ENCODE results near the gene NR6A1.

The NR6A1 gene

GRCh38 chr9:124654431-124654830, 116.7 kb downstream of the NR6A1 start:
- Histone ChIP-seq H4K20me1 (ENCODE audit: low read depth, low read length) (no peaks in the 10 kb centered on the region; the same call in 1 of the 2 replicates), H2AFZ (ENCODE audit: low read depth, low read length, severe bottlenecking) (no peak overlapping the region), H3K4me2 (ENCODE audit: low read depth, low read length, poor library complexity, severe bottlenecking) (no peak overlapping the region), H3K9ac (ENCODE audit: low read length) (no peak overlapping the region), H3K9me3 (ENCODE audit: insufficient read depth, low read length) (no peaks in the 10 kb centered on the region), H3K79me2 (ENCODE audit: insufficient read depth, low read length) (no peaks in the 10 kb centered on the region), H3K27me3 (ENCODE audit: low read length) (no peaks in the 10 kb centered on the region), H3F3A (ENCODE audit: insufficient read depth) (no peaks in the 10 kb centered on the region), H3K27ac (ENCODE audit: low read depth, low read length) (no peak overlapping the region), H3K36me3 (ENCODE audit: low read length) (no peaks in the 10 kb centered on the region), H3K4me3 (ENCODE audit: insufficient read depth, low read length, poor library complexity, severe bottlenecking) (no peak overlapping the region), H3K9me2 (replicated peaks; ENCODE audit: insufficient read depth, low read length) (no peaks in the 10 kb centered on the region)
- no peak for TF ChIP-seq CTCF (IDR thresholded peaks at IDR 0.05; ENCODE audit: insufficient read depth, low read length, poor library complexity, severe bottlenecking)
- TF ChIP-seq EZH2phosphoT487 (conservative IDR thresholded peaks at IDR 0.05; ENCODE audit: low read length): no peak

GRCh38 chr9:124652615-124653393, 118.3 kb downstream of the NR6A1 start:
- Histone ChIP-seq H4K20me1 (ENCODE audit: low read depth, low read length) (peaks cover 11% of the 10 kb centered on the region), H3K9me2 (replicated peaks; ENCODE audit: insufficient read depth, low read length) (no peaks in the 10 kb centered on the region), H2AFZ (ENCODE audit: low read depth, low read length, severe bottlenecking) (no peak overlapping the region), H3K4me2 (ENCODE audit: low read depth, low read length, poor library complexity, severe bottlenecking) (no peak overlapping the region), H3F3A (ENCODE audit: insufficient read depth) (no peaks in the 10 kb centered on the region), H3K9me3 (ENCODE audit: insufficient read depth, low read length) (no peaks in the 10 kb centered on the region), H3K27me3 (ENCODE audit: low read length) (no peaks in the 10 kb centered on the region), H3K4me3 (ENCODE audit: insufficient read depth, low read length, poor library complexity, severe bottlenecking) (no peak overlapping the region), H3K9ac (ENCODE audit: low read length) (no peak overlapping the region), H3K36me3 (ENCODE audit: low read length) (no peaks in the 10 kb centered on the region), H3K27ac (ENCODE audit: low read depth, low read length) (no peak overlapping the region), H3K79me2 (ENCODE audit: insufficient read depth, low read length) (no peaks in the 10 kb centered on the region)
- TF ChIP-seq EZH2phosphoT487 (conservative IDR thresholded peaks at IDR 0.05; ENCODE audit: low read length) (no peak), CTCF (IDR thresholded peaks at IDR 0.05; ENCODE audit: insufficient read depth, low read length, poor library complexity, severe bottlenecking) (no peak)

- no peak overlapping the region for H3K27ac ChIP-seq (ENCODE audit: low read depth, low read length)
Observed at GRCh38 chr9:124652203-124652602, 118.9 kb downstream of the NR6A1 start.

More at GRCh38 chr9:124652203-124652602, 118.9 kb downstream of the NR6A1 start:
- H3K27me3 ChIP-seq (ENCODE audit: low read length): no peaks in the 10 kb centered on the region
- no peaks in the 10 kb centered on the region for H3K79me2 ChIP-seq (ENCODE audit: insufficient read depth, low read length)
- H3K36me3 ChIP-seq (ENCODE audit: low read length): no peaks in the 10 kb centered on the region
- H2AFZ ChIP-seq (ENCODE audit: low read depth, low read length, severe bottlenecking): no peak overlapping the region
- no peak overlapping the region for H3K4me3 ChIP-seq (ENCODE audit: insufficient read depth, low read length, poor library complexity, severe bottlenecking)
- H3K9me2 ChIP-seq (replicated peaks; ENCODE audit: insufficient read depth, low read length): no peaks in the 10 kb centered on the region
- H4K20me1 ChIP-seq (ENCODE audit: low read depth, low read length): peaks cover 11% of the 10 kb centered on the region
- TF ChIP-seq CTCF (IDR thresholded peaks at IDR 0.05; ENCODE audit: insufficient read depth, low read length, poor library complexity, severe bottlenecking): no peak
- no peak for TF ChIP-seq EZH2phosphoT487 (conservative IDR thresholded peaks at IDR 0.05; ENCODE audit: low read length)
- H3K9me3 ChIP-seq (ENCODE audit: insufficient read depth, low read length): no peaks in the 10 kb centered on the region
- no peak overlapping the region for H3K9ac ChIP-seq (ENCODE audit: low read length)
- no peak overlapping the region for H3K4me2 ChIP-seq (ENCODE audit: low read depth, low read length, poor library complexity, severe bottlenecking)
- H3F3A ChIP-seq (ENCODE audit: insufficient read depth): no peaks in the 10 kb centered on the region
